Cardiac fibroblast (primary cell): Measurements from ENCODE around the gene FXYD5.
"Not testable (repeated sequence)": the region's sequence is repeated elsewhere in the genome, so short reads cannot be mapped to it uniquely, and the experiment has no call there.

Experiments
- DNase-seq, 2 donors: peaks; one replicate each; pipeline versions ENCODE4 v3.0.0 to v3.0.0-alpha.2; 2010; ENCODE audit warnings: low read depth in 2 of 2
- H3K4me3 ChIP-seq, 2 donors: replicated peaks in 1 of 2; 1 replicate in 1 of 2; 2 replicates in 1 of 2; pipeline ENCODE4 v1.5.1; 2011; ENCODE audit warnings: low read depth in 2 of 2, low read length in 2 of 2, mild to moderate bottlenecking in 2 of 2, moderate library complexity in 1 of 2
- CTCF ChIP-seq: IDR thresholded peaks from one replicate; pipeline ENCODE4 v1.5.1; 2011; ENCODE audit warnings: low read depth, mild to moderate bottlenecking, low read length, inconsistent platforms

FXYD5 gene

GRCh38 chr19:35125749-35126623 is 28.5 kb upstream of the FXYD5 start:
- no peak overlapping the region for H3K4me3 ChIP-seq
- no peak for TF ChIP-seq CTCF
- DNase-seq, result no peak

GRCh38 chr19:35126624-35126959 is 27.9 kb upstream of the FXYD5 start:
- no peak for TF ChIP-seq CTCF
- no peak overlapping the region for H3K4me3 ChIP-seq
- peak in 1 of 2 donors; percentile 26 for DNase-seq

- DNase-seq, result no peak
- no peak overlapping the region for H3K4me3 ChIP-seq
- no peak for TF ChIP-seq CTCF
Observed at GRCh38 chr19:35127871-35128270, 26.7 kb upstream of the FXYD5 start.

- TF ChIP-seq CTCF, result no peak
Observed at GRCh38 chr19:35128398-35129057, 26.0 kb upstream of the FXYD5 start.

GRCh38 chr19:35129724-35130274 is 24.7 kb upstream of the FXYD5 start:
- not testable (repeated sequence) for DNase-seq, H3K4me3 ChIP-seq

More at GRCh38 chr19:35128398-35129057, 26.0 kb upstream of the FXYD5 start:
- H3K4me3 ChIP-seq, result no peak overlapping the region
- DNase-seq, result no peak

- no peak for TF ChIP-seq CTCF
- H3K4me3 ChIP-seq, result no peak overlapping the region
- no peak for DNase-seq
Observed at GRCh38 chr19:35130761-35131720, 23.5 kb upstream of the FXYD5 start.
